ENCODE data around the gene TTC28.
"Not testable (repeated sequence)": the region's sequence is repeated elsewhere in the genome, so short reads cannot be mapped to it uniquely, and the experiment has no call there.

The TTC28 gene

DNA sequence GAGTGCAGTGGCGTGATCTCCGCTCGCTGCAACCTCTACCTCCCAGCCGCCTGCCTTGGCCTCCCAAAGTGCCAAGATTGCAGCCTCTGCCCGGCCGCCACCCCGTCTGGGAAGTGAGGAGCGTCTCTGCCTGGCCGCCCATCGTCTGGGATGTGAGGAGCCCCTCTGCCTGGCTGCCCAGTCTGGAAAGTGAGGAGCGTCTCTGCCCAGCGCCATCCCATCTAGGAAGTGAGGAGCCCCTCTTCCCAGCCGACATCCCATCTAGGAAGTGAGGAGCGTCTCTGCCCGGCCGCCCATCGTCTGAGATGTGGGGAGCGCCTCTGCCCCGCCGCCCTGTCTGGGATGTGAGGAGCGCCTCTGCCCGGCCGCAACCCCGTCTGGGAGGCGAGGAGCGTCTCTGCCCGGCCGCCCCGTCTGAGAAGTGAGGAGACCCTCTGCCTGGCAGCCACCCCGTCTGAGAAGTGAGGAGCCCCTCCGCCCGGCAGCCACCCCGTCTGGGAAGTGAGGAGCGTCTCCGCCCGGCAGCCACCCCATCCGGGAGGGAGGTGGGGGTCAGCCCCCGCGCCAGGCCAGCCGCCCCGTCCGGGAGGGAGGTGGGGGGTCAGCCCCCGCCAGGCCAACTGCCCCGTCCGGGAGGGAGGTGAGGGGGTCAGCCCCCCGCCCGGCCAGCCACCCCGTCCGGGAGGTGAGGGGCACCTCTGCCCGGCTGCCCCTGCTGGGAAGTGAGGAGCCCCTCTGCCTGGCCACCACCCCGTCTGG, 126.4 kb downstream of the TTC28 start:
- not testable (repeated sequence) for DNase-seq

DNA sequence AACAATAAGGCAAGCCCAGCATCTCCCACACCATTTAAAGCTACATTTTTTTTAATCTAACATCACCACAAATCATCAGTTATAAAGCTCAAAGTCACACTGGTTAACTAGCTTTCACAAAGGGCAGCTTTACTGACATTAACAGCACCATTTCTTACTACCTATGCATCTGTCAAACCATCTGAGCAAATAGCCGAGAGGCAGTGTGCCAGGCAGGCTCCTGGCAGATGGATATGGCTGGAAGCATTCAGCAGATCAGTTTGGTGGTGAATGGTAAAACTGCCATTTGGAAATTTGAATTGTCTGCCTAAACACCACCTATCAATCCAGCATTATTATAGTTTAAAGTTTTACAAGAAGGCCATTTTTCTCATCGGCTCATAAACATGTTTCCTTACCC, 131.2 kb downstream of the TTC28 start:
- DNase-seq, result no peak

DNA sequence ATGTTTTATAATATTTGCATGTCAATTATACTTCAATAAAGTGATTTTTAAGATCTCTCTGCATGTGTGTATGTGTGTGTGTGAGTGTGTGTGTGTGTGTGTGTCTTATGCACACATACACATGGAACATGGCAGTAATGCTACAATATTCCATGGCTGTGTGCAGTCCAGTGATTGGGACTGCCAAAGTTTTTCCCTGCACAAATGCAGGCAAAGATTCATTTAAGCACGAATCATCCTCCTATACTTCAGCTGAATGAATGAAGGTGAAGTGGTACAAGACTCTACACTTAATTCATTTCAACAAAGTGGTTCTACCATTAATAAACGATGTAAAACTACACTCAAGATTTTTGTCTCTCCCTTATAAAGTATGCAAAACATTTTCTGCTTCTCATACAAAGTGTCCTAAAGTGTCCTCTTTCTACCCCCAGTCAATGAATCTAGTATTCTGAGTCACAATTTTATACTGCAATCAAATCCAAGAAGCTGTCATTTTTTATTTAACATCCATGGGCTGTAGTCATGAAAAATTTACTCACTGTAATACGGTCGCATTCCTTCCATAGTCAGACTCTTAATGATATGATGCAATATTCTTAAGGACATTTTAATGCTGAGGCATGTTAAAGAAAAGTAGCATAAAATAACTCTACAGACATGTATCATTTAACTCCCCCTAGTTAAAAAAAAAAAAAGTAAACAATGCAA, 132.4 kb downstream of the TTC28 start:
- DNase-seq, result no peak

DNA sequence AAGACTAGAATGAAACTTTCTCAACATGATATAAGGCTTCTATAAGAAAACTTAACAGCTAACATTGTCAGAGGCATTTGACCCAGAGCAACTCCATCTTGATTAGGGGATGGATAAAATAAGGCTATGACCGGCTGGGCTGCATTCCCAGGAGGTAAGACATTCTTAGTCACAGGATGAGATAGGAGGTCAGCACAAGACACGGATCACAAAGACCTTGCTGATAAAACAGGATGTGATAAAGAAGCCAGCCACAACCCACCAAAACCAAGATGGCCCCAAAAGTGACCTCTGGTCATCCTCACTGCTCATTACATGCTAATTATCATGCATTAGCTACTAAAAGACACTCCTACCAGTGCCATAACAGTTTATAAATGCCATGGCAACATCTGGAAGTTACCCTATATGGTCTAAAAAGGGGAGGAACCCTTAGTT, 135.2 kb downstream of the TTC28 start:
- DNase-seq, result no peak

DNA sequence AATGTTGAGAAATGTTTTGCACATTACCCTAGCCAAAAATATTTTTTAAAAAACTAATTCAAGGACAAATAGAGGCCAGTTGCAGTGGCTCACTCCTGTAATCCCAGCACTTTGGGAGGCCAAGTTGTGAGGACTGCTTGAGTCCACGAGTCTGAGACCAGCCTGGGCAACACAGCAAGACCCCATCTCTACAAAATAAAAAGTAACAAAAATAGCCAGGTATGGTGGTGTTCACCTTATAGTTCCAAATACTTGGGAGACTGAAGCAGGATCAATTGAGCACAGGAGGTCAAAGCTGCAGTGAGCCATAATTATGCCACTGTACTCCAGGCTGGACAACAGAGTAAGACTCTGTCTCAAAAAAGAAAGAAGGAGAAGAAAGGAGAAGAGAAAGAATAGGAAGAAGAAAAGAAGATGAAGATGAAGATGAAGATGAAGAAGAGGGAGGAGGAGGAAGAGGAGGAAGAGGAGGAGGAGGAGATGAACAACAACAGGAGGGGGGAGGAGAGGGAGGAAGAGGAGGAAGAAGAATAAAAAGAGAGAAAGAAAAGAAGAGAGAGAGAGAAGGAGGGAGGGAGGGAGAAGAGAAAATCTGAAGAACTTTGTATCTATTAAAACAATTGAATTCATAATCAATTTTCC, 136.5 kb downstream of the TTC28 start:
- no peak for DNase-seq

DNA sequence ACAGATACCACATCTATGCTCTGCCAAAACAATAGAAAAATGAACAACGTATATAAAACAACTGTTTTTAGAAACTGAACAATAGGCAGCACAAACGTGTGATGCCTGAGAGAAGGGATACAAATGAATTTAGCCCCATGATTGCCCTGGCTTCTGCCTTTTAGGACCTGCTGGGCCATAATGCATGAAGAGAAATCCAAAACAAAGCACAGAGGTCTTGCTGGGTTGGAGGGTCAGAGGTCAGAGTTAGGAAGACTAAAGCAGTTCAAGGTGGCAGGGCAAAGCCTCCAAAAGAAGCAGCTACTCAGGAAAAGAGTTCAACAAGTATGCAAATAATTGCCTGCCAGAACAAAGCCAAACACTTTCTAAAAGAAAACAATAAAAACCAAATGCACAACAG, 138.5 kb downstream of the TTC28 start:
- no peak for DNase-seq

DNA sequence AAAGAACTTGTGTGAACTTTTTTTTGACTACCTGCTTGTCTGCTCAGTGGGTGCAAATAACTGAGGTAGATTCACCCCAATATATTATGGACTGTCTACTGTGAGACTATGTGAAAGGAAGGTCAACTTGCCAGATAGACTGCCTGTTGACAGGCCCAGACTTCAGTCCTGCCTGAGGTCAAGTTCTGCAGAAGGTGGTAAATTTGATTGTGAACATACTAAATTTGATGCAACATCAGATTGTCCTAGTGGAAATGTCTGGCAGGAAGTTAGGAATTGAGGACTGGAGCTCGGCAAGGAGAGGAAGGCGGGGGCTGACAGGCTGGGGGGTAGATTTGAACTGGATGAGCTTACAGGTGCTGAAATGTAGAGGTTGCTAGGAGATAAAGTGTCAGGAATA, 140.7 kb downstream of the TTC28 start:
- DNase-seq, result no peak

DNA sequence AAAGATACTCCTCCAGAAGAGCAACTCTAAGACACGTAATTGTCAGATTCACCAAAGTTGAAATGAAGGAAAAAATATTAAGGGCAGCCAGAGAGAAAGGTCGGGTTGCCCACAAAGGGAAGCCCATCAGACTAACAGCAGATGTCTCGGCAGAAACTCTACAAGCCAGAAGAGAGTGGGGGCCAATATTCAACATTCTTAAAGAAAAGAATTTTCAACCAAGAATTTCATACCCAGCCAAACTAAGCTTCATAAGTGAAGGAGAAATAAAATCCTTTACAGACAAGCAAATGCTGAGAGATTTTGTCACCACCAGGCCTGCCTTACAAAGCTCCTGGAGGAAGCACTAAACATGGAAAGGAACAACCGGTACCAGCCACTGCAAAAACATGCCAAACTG, 149.1 kb downstream of the TTC28 start:
- DNase-seq, result not testable (repeated sequence)

DNA sequence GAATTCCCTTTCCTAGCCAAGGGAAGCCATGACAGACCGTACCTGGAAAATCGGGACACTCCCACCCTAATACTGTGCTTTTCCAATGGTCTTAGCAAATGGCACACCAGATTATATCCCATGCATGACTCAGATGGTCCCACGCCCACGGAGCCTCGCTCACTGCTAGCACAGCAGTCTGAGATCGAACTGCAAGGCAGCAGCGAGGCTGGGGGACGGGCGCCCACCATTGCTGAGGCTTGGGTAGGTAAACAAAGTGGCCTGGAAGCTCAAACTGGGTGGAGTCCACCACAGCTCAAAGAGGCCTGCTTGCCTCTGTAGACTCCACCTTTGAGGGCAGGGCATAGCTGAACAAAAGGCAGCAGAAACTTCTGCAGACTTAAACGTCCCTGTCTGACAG, 150.5 kb downstream of the TTC28 start:
- DNase-seq, result not testable (repeated sequence)

DNA sequence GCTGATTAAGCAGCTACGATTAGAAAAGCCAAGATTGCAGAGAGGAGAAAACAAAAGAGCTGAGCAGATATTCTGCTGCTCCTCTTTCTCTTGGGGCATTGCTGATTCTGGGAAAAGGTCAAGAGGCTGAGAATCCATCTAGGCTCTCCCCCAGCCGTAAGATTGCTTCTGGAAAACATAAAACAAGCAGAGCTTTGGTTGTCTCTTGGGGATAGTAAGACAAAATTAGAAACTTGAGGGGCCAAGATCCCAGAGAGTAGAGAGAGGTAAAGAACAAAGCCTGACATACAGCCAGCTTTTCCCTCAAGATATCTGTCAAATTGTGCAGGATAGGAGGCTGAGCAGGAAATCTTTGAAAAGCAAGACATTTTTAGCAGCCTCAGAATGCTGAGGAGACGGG, 158.2 kb downstream of the TTC28 start:
- no peak for DNase-seq

DNA sequence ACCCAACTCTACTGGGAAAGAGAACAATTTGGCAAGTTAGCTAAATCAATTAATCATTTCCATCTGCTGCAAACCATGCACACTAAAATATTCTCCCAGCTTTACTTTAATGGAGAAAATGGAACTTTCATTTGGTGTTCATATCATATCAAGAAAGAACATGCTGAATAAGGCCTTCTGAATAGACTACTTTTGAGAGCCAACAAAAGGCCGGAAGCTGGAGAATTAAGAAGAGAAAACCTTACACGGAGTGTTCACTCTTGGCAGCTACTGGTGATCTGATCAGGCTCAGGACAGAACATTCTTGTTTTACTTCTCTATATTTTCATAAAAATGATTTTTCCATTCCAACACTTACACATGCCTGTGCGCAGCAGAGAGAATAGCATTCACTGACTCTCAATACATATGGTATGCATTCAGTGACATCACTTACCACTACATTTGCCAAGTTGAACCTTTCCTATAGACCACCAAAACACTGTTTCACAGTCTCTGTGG, 165.3 kb downstream of the TTC28 start:
- DNase-seq, result no peak

DNA sequence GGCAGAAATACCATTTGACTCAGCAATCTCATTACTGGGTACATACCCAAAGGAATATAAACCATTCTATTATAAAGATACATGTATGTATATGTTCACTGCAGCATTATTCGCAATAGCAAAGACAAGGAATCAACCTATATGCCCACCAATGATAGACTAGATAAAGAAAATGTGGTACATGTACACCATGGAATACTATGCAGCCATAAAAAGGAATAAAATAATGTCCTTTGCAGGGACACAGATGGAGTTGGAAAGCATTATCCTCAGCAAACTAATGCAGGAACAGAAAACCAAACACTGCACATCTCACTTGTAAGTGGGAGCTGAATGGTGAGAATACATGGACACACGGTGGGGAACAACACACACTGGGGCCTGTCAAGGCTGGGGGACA, 167.3 kb downstream of the TTC28 start:
- DNase-seq, result not testable (repeated sequence)

DNA sequence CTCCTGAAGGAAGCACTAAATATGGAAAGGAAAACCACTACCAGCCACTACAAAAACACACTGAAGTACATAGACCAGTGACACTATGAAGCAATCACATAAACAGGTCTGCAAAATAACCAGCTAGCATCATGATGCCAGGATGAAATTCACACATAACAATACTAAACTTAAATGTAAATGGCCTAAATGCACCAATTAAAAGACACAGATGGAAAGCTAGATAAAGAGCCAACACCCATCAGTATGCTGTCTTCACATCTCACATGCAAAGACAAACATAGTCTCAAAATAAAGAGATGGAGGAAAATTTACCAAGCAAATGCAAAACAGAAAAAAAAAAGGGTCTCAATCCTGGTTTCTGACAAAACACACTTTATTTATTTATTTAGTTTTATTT, 171.7 kb downstream of the TTC28 start:
- DNase-seq, result no peak

DNA sequence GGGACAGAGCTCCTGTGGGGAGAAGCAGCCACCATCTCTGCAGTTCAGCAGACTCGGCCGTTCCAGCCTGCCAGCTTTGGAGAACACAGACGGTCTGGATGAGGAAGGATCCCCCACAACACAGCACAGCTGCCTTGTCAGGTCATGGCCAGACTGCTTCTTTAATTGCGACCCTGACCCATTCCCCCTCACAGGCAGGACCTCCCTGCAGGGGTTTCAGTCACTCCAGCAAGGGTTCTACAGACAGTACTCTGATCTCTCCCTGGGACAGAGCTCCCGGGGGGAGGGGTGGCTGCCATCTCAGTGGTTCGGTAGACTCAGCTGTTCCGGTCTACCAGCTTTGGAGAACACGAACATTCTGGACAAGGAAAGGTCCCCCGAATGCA, 173.5 kb downstream of the TTC28 start:
- no peak for DNase-seq

DNA sequence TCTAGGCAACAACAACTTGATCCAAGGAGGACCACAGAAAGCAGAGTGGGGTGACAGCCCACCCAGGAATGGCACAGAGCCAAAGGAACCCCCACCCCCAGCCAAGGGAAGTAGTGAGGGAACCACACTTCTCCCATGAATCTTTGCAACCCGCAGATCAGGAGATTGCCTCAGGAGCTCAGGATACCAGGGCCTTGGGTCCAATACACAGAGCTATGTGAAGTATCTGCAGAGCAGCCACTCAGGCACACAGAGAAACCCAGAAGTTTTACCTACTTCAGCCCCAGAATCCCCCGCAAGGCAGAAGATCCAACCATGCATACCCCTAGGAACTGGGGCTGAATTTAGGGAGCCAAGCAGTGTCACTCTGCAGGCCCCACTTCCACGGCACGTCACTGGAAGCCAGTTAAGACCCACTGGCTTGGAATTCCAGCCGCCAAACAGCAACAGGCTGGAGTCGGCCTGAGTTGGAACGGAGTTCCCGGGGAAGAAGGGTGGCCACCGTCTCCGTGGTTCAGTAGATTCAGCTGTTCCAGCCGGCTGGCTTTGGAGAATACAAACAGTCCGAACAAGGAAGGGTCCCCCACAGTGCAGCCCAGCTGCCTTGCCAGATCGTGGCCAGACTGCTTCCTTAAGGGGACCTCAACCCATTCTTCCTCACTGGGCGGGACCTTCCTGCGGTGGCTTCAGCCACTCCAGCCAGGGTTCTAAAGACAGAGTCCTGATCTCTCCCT, 174.1 kb downstream of the TTC28 start:
- DNase-seq, result no peak

DNA sequence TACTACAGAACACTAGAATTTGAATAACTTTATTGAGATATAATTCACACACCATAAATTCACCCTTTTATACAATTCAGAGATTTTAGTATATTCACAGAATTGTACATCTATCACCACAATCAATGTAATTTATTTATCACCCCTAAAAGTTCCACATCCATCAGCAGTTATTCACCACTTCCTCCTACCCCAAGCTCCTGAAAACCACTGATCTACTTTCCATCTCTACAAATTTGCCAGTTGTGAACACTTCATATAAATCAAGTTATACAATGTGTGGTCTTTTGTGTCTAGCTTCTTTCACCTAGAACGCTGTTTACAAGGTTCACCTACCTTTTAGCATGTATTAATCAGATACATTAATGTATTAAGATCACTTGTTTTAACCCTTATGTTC, 179.6 kb downstream of the TTC28 start:
- no peak for DNase-seq

DNA sequence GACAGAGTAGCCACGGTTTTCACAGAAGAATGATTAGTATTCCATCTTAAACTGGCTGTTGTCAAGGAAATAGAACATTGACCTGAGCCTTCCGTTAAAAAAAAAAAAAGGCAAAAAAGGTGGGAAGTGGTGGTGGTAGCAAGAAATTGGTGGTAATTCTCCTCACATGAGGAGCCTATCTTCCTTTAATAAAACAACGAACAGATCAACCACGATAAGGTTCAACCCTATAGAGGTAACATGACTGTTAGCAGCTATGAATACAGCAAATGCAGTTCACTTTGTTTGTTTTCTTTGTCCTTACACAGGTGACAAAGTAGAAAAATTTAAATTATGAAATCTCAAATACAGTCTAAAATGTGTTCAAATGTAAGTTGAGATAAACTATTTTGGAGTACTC, 181.6 kb downstream of the TTC28 start:
- DNase-seq, result no peak

DNA sequence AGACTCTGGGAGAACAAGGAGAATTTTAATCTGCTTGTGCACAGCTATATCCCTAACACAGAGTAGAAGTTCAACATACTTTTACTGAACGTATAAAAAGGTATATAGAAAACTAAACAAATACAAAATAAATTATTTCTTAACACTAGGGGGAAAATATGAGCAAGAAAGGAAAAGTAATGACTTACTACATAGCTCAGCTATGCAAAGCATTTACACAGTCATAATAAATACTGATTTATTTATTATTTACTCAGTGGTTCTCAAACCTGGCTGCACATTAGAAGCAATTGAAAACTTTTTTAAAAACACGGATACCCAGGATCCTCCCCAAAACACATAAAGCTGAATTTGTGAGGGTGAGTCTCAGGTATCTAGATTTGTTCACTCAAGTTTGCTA, 182.5 kb downstream of the TTC28 start:
- no peak for DNase-seq

DNA sequence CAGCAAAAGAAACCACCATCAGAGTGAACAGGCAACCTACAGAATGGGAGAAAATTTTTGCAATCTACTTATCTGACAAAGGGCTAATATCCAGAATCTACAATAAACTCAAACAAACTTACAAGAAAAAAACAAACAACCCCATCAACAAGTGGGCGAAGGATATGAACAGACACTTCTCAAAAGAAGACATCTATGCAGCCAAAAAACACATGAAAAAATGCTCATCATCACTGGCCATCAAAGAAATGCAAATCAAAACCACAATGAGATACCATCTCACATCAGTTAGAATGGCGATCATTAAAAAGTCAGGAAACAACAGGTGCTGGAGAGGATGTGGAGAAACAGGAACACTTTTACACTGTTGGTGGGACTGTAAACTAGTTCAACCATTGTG, 188.4 kb downstream of the TTC28 start:
- not testable (repeated sequence) for DNase-seq

DNA sequence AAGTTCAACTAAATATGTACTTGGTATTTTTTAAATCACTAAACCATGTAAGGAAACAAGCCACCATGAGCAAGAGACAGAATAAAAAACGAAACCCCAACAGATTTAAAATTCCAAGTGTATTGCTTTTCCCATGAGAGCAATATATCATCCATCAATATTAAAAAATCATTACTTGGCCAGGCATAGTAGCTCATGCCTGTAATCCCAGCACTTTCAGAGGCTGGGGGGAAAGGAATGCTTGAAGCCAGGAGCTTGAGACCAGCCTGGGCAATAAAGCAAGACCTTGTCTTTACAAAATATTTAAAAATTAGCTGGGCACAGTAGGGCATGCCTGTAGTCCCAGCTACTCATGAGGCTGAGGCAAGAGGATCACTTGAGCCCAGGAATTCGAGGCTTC, 190.8 kb downstream of the TTC28 start:
- DNase-seq, result no peak

DNA sequence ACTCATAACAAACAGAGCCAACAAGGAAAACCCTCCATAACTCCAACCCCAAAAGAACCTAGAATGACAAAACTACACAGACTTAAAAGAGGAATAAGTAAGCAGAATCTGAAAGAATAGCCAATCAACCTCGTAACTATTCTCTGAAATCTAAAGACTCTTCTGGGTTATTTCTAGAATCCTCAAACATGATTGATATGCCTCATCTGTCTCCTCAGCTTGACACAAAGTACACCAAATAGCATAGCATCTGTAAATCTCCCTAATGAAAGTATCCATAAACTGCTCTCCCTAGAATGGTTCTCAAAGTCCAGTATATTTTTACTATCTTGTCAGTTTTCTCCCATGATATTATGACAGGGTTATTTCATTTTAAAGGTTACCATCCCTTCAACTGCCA, 195.0 kb downstream of the TTC28 start:
- DNase-seq, result no peak

DNA sequence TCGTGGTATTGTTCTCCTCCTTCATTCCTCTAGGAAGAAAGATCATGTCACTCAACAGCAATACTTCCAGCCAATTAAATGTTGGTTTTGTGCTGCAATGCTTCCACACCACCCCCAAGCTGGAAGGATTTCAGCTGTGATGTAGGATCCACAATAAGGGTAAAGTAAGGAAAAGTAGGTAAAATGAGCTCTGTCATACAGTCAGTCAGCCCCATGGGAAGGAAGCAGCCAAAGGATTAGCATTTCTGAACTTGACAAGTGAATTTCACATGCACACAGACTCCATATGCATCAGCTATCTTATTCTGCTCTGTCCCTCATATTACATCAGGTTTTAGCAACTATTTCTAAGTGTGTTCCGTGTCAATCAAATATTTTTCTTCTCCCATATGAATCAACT, 197.9 kb downstream of the TTC28 start:
- no peak for DNase-seq

DNA sequence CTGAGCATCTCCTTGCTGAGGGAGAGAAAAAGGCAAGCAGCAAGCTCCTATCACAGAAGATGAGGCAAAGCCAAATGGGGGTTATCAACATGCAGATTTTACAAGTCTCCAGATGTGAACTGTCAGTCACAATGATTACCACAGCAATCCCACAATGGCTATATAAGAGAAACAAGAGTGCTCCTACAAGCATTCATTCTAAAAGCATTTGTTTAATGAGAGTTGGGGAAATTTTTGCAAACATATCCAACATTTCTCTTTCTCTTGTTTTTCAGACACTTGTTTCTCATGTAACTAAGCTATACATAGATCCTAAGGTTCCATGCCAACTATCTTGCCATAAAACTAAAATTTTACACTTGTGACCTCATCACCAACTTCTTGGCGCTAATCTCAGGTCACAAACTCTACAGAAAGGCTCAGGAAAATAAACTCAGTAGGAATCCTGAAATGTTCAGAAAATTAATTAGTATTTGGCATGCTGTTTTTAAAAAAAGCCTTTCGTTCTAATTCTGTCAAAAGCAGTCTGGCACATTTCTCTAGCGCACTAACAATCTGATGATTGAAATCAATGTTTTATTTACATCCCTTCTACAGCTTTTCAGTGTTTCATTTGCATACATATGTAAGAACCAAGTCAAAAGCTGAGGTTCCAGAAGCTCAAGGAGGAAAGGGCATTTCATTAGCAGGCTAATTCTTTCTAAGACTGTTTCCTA, 199.5 kb downstream of the TTC28 start:
- no peak for DNase-seq

All from NCI-H1930 (cell line).